HepG2 (cell line): ENCODE measurements around the gene SLC17A5. TPM values are rescaled to one million over a fixed set of nuclear protein-coding genes. Genes with fewer than 3 reads are reported as not detected.

Experiments
- DPF2 ChIP-seq: sonication (generic); formaldehyde crosslinking; IDR thresholded peaks from 2 replicates; pipeline ENCODE4 v1.4.0; 2020; ENCODE audit warnings: mild to moderate bottlenecking, low read depth, missing genetic modification reagents, borderline replicate concordance
- ELF3 ChIP-seq: IDR thresholded peaks from 2 replicates; pipeline ENCODE4 v1.6.1; 2016; ENCODE audit warnings: missing genetic modification reagents, missing compliant biosample characterization
- EP300 ChIP-seq, 3 experiments: sonication (generic) in 1 of 3; formaldehyde crosslinking in 1 of 3; IDR thresholded peaks; 2 replicates each; pipeline versions ENCODE4 v1.5.1 to v1.6.1; 2011 to 2020; ENCODE audit warnings: low read depth in 2 of 3, low read length in 2 of 3, borderline replicate concordance in 1 of 3, improper control_type of control experiment in 1 of 3, mild to moderate bottlenecking in 1 of 3, missing genetic modification reagents in 1 of 3, moderate library complexity in 1 of 3
- FOXA3 ChIP-seq: IDR thresholded peaks from 2 replicates; pipeline ENCODE4 v1.6.1; 2016; ENCODE audit warnings: missing genetic modification reagents, missing compliant biosample characterization
- HMG20B ChIP-seq: conservative IDR thresholded peaks from 2 replicates; pipeline ENCODE4 v1.6.1; 2016; ENCODE audit warnings: missing genetic modification reagents, missing compliant biosample characterization
- NR2F6 ChIP-seq, 2 experiments: IDR thresholded peaks; 2 replicates each; pipeline ENCODE4 v1.6.1; 2016; ENCODE audit warnings: antibody characterized with exemption in 1 of 2, mild to moderate bottlenecking in 1 of 2
- PAXIP1 ChIP-seq: sonication (generic); formaldehyde crosslinking; conservative IDR thresholded peaks from 2 replicates; pipeline ENCODE4 v1.4.0; 2020; ENCODE audit warnings: mild to moderate bottlenecking, missing genetic modification reagents, moderate library complexity
- PPARG ChIP-seq: conservative IDR thresholded peaks from 2 replicates; pipeline ENCODE4 v1.6.1; 2016; ENCODE audit warnings: missing biosample characterization, missing genetic modification reagents
- RXRB ChIP-seq: IDR thresholded peaks from 2 replicates; pipeline ENCODE4 v1.6.1; 2016; ENCODE audit warnings: borderline replicate concordance, missing genetic modification reagents, missing compliant biosample characterization
- SOX13 ChIP-seq, 3 experiments: fragments of 450-650 bp in 1 of 3; sonication (generic) in 1 of 3; formaldehyde crosslinking in 1 of 3; IDR thresholded peaks in 2 of 3; conservative IDR thresholded peaks in 1 of 3; 2 replicates each; pipeline versions ENCODE4 v1.5.0 to v1.6.1; 2016 to 2020; ENCODE audit warnings: antibody characterized with exemption in 1 of 3, mild to moderate bottlenecking in 1 of 3, missing compliant biosample characterization in 1 of 3, missing genetic modification reagents in 1 of 3, moderate library complexity in 1 of 3
- SOX5 ChIP-seq: IDR thresholded peaks from 2 replicates; pipeline ENCODE4 v1.6.1; 2016; ENCODE audit warnings: borderline replicate concordance
- TCF7 ChIP-seq: sonication (generic); IDR thresholded peaks from 2 replicates; pipeline ENCODE4 v1.6.1; 2016; ENCODE audit warnings: antibody characterized with exemption, low read depth
- THYN1 ChIP-seq: sonication (generic); formaldehyde crosslinking; IDR thresholded peaks from 2 replicates; pipeline ENCODE4 v1.8.1; 2023; ENCODE audit warnings: low read depth, mild to moderate bottlenecking, moderate library complexity, missing genetic modification reagents, borderline replicate concordance
- ZBTB38 ChIP-seq: sonication (generic); formaldehyde crosslinking; IDR thresholded peaks from 2 replicates; pipeline ENCODE4 v1.5.1; 2020; ENCODE audit warnings: mild to moderate bottlenecking, missing genetic modification reagents
- ZBTB4 ChIP-seq: sonication (generic); formaldehyde crosslinking; IDR thresholded peaks from 2 replicates; pipeline ENCODE4 v1.4.0; 2020; ENCODE audit warnings: missing genetic modification reagents, mild to moderate bottlenecking, borderline replicate concordance
- ZFP91 ChIP-seq: sonication (generic); formaldehyde crosslinking; IDR thresholded peaks from 2 replicates; pipeline ENCODE4 v1.9.0; 2022; ENCODE audit warnings: missing genetic modification reagents, mild to moderate bottlenecking, borderline replicate concordance
- ZNF121 ChIP-seq: sonication (generic); formaldehyde crosslinking; IDR thresholded peaks from 2 replicates; pipeline ENCODE4 v1.5.0; 2020; ENCODE audit warnings: mild to moderate bottlenecking, missing genetic modification reagents
- polyA plus RNA-seq, 8 experiments: library from polyadenylated mRNA; depleted of rRNA in 3 of 8; stranded (reverse) in 7 of 8; unstranded in 1 of 8; fragments of >200 nt; fragmentation: Illumina TruSeq in 4 of 8; extraction: Trizol in 4 of 8; gene quantifications; 2 replicates each; pipeline versions ENCODE4 v1.2.1 to v1.2.3, GENCODE V29; 2011 to 2016; ENCODE audit warnings: low read depth in 4 of 8, missing spikeins in 1 of 8, mixed read lengths in 1 of 8; ENCODE audit not compliant: insufficient read depth in 1 of 8
- total RNA-seq, 5 experiments: library from RNA; depleted of rRNA; stranded (reverse); fragments of >200 nt; fragmentation: Illumina TruSeq; extraction: Trizol; gene quantifications; 2 replicates each; pipeline ENCODE4 v1.2.3, GENCODE V29; 2016; ENCODE audit warnings: low read depth in 1 of 5

SLC17A5 gene
- total and polyA plus RNA-seq, 2 of the 13 experiments (the other 11 are each of a cell fraction or from before 2014, with no cell fraction given), result 18.3 to 20.5 TPM

- TF ChIP-seq ZBTB4 (CRISPR knock-in tag), result 0 out of 2 replicates have a peak, but pooled peaks have one; percentile 21
- TF ChIP-seq ELF3, result peak; percentile 58
- 0 out of 2 replicates have a peak, but pooled peaks have one; percentile 18 for TF ChIP-seq PPARG
- peak; percentile 47; the same call in 1 of the 2 replicates for TF ChIP-seq SOX5 (CRISPR knock-in tag)
- no peak for TF ChIP-seq DPF2 (CRISPR knock-in tag)
- TF ChIP-seq RXRB (CRISPR knock-in tag), result peak; percentile 42; the same call in 1 of the 2 replicates
- TF ChIP-seq FOXA3 (CRISPR knock-in tag), result peak; percentile 32; the same call in 1 of the 2 replicates
- TF ChIP-seq ZBTB38 (CRISPR knock-in tag), result peak; percentile 78
- TF ChIP-seq THYN1 (CRISPR knock-in tag), result no peak
- peak; percentile 41; the same call in 1 of the 2 replicates for TF ChIP-seq PAXIP1
- no peak for TF ChIP-seq HMG20B (CRISPR knock-in tag)
- no peak for TF ChIP-seq SOX13 (IDR thresholded peaks at IDR 0.05)
- TF ChIP-seq SOX13 (CRISPR knock-in tag; conservative IDR thresholded peaks at IDR 0.05 in 1 of 2, IDR thresholded peaks at IDR 0.05 in 1 of 2), result peak in 1 of 2 experiments; percentile 48; a peak in 2 of 4 replicates
- no peak for TF ChIP-seq ZNF121 (CRISPR knock-in tag)
- TF ChIP-seq NR2F6 (IDR thresholded peaks at IDR 0.05), result no peak
- 0 out of 2 replicates have a peak, but pooled peaks have one; percentile 14 for TF ChIP-seq NR2F6 (CRISPR knock-in tag; IDR thresholded peaks at IDR 0.05)
- 0 out of 4 replicates have a peak, but pooled peaks of 1 of the 2 experiments have one; percentile 15 for TF ChIP-seq EP300 (IDR thresholded peaks at IDR 0.05; ENCODE audit: low read depth in 2 of 2, low read length in 2 of 2)
- TF ChIP-seq EP300 (CRISPR knock-in tag; IDR thresholded peaks at IDR 0.05; ENCODE audit: borderline replicate concordance), result no peak
- 0 out of 2 replicates have a peak, but pooled peaks have one; percentile 16 for TF ChIP-seq ZFP91
- TF ChIP-seq TCF7, result no peak
Measured at GRCh38 chr6:73565767-73566485, 87.9 kb downstream of the SLC17A5 start (continued).
